ENCODE data around the gene UBTD2.

DNA sequence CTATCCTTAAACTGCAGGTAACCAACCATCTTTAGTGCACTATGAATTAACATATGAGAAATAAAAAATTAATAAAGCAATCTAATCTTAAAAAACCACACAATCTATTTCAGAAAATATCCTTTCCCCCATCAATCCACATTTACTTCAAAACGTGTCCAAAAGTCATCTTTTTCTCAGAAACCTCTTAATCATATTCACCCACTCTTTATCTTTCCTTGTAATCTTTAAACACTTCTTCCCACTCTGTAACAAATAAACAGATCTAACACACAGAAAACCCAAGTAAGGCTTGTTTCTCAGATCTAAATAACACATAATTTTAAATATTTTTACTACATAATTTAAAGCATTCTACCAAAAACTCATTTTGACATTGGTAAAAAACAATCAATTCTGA, 45.2 kb downstream of the UBTD2 start:
- TF ChIP-seq, protein P1, sequence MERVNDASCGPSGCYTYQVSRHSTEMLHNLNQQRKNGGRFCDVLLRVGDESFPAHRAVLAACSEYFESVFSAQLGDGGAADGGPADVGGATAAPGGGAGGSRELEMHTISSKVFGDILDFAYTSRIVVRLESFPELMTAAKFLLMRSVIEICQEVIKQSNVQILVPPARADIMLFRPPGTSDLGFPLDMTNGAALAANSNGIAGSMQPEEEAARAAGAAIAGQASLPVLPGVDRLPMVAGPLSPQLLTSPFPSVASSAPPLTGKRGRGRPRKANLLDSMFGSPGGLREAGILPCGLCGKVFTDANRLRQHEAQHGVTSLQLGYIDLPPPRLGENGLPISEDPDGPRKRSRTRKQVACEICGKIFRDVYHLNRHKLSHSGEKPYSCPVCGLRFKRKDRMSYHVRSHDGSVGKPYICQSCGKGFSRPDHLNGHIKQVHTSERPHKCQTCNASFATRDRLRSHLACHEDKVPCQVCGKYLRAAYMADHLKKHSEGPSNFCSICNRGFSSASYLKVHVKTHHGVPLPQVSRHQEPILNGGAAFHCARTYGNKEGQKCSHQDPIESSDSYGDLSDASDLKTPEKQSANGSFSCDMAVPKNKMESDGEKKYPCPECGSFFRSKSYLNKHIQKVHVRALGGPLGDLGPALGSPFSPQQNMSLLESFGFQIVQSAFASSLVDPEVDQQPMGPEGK (CRISPR knock-in tag; IDR thresholded peaks at IDR 0.05; ENCODE audit: borderline replicate concordance) = no peak
- TF ChIP-seq POU6F1 (CRISPR knock-in tag; IDR thresholded peaks at IDR 0.05; ENCODE audit: borderline replicate concordance, low read depth) (no peak), ZNF70 (CRISPR knock-in tag; IDR thresholded peaks at IDR 0.05) (no peak), PPARA (CRISPR knock-in tag; IDR thresholded peaks at IDR 0.05; ENCODE audit: borderline replicate concordance) (no peak), TCF4 (CRISPR knock-in tag; IDR thresholded peaks at IDR 0.05; ENCODE audit: borderline replicate concordance) (no peak), BACH2 (CRISPR knock-in tag; IDR thresholded peaks at IDR 0.05; ENCODE audit: borderline replicate concordance) (no peak), GLIS3 (CRISPR knock-in tag; IDR thresholded peaks at IDR 0.05) (no peak), ISL1 (CRISPR knock-in tag; IDR thresholded peaks at IDR 0.05) (no peak)
